Hematopoietic multipotent progenitor cell treated with erythropoietin and hydrocortisone succinate and interleukin-3 and kit ligand, for 4 days (in vitro differentiated cells): ENCODE measurements around the gene CCDC138.

Experiments used
- DNase-seq: peaks from one replicate; pipeline ENCODE4 v3.0.0-alpha.2; 2015

Gene CCDC138

DNA sequence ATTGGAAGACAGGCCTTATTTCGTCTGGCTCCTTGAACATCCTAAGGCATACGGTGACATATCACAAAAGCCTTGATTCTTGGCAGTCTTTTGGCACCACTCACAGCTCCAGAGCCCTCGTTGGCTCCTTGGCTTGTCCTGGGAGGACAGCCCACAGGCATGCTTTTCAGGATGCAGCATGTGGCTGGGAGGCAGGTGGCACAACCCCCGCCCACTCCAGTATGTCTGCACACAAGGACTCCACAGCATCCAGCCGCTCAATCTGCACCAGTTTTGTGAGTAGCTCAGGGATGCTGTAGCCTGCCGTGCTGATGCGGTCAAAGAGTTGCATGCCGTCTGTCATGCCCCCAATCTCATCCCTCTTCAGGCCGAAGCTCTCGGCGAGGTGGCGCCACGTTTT lies 110.2 kb downstream of the CCDC138 start:
- no peak for DNase-seq

DNA sequence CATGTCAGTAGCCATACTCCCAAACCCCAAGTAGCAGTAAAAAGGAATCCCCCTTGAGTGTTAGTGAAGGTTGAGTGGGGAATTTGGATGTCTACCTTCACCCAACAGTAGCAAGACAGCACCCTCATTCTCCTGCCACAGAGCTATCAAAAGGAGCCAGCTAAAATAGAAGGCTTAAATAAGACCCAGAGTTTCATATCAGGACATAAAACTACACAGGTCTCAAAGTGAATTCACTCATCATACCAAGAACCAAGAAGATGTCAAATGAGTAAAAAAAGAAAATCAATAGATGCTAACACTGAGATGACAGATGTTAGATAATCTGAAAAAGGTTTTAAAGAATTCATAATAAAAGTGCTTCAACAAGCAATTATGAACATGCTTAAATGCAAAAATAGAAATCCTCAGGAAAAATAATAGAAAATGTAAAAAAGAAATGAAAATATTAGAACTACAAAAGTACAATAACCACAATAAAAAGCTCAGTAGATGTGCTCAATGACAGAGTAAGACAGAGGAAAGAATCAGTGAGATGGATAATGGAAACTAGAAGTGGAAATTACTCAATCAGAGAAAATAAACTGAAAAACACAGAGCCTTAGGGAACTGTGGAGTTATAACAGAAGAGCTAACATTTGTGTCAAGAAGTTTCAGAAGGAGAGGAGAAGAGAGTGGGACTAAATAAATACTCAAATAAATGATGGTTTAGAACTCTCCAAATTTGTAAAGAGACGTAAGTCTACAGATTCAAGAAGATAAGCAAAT lies 111.9 kb downstream of the CCDC138 start:
- DNase-seq, result no peak

DNA sequence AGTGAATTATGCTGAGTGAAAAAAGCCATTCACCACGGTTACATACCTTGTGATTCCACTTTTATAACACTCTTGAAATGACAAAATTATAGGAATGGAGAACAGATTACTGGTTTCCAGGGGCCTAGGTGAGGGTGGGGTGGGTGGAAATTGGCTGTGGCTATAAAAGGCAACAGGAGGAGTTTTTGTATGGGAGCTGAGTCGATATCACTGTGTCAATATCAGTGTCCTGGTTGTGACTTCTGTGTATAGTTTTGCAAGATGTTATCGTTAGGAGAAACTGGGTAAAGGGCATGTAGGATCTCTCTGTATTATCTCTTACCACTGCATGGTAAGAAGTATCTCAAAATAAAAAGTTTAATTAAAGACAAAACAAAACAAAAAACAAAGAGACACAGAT lies 118.1 kb downstream of the CCDC138 start:
- no peak for DNase-seq

DNA sequence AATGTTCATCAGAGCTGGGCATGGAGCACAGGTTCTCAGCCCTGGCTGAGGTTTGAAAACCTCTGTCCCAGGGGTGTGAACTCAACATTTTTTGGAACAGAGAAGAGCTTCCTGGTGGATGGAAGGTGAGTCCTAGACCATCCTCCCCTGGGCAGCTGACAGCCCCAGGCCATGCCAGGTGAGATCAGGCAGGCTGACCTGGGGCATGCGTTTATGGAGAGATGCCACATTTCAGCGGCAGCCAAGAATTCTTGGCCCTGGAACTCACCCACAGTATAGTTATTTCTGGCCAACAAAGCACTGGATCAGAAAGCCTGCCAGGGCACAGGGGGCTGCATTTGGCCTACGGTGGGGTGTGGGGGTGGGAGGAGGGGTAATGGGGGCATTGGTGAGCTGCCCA lies 118.6 kb downstream of the CCDC138 start:
- DNase-seq, result no peak

DNA sequence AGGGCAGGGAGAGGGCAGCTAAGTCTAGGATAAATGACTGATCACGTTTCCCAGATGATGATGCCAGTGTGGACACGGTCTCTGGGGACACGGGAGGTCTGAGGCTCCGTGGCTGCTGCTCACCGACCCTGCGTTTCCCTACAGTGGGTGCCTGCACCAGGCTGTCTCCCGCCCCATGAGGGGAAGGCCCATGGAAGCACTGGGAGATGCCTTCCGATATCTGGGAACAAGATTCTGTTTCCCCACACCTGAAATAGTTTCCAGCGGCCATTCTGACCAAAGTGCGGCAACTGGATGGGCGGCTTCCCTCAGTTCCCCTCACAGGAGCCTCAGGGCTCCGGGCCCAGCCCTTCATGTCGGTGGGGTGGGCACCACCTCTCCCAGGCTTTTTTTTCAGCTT lies 119.3 kb downstream of the CCDC138 start:
- no peak for DNase-seq

DNA sequence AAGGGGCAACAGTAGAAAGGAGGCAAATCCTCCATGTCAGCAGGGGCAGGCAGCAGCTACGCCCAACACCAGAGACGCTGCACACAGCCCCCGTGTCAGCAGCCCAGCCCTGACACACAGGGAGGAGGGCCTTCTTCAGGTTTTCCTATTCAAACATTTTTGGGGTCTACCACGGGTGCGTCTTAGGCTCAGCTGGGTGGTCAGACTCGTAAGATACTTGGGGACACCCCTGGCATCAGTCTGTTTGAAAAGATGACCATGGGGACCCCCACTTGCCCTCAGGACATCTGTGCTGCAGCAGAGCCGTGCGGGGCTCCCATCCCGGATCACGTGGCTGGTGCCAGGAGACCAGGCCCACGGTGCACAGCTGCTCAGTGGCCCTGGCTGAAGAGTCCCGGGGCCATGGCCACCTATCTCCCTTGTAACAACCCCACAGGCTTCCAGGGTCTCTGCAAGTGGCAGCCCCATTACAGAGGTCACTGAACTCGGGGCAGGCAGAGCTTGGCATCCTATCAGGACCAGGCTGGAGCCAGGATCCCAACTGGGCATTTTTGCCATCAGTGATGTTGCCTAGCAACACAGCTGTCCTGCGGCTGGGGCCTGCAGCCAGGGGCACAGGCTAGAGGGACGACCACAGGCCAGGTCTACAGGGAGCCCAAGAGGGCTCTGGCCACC lies 120.0 kb downstream of the CCDC138 start:
- no peak for DNase-seq

DNA sequence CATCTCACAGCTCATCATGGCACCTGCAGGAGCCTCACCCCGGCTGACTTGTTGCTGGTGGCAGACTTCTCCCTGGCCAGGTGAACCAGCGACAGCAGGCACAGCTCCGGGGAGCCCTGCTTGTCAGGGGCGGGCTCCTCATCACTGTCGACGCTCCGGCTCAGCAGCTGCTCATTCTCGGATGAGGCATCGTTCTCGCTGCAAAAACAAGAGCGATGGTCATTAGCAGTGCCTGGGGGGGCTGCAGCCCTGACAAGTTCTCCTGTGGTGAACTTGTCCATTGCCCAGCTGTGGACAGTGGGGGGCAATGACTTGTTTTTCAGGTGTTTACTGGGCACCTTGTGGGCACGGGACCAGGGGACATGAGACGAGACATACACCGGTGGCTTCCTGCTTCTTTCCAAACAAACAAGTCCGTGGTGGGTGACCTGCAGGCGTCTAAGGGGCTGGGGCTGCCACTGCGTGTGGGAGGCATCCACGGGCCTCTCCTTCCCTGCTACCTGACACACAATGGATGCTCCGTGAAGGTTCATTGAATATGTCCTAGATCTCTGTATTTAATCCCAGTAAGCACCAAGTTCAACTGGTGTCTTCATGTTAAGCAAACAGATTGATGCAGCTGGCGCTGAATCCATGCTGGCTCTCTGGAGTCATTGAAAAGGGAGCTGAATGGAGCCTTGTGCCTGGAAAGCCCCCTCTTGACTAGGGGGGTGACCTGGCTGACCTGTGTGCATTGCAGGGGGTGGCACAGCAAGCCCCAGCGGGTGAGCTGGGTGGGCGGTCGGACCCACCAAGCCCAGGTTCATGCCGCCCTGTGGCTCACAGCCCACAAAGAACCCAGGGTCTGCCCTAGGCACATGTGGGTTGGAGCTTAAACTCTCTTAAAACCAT lies 121.5 kb downstream of the CCDC138 start:
- no peak for DNase-seq

DNA sequence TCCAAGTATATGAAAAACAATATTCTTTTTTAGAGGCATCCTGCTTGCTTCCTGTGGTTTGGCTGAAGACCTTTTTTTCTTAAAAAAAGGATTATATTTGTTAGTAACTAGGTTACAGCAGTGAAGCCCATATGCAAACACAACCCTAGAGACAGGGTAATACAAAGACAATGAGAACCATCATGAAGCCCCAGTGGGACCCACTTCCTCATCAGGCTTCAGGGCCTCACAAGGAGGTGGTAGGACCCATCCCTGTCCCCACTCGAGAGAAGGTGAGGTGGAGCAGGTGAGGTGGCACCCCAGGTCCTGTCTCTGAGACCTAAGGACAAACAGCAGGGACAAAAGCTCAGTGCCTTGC lies 122.1 kb downstream of the CCDC138 start:
- no peak for DNase-seq

DNA sequence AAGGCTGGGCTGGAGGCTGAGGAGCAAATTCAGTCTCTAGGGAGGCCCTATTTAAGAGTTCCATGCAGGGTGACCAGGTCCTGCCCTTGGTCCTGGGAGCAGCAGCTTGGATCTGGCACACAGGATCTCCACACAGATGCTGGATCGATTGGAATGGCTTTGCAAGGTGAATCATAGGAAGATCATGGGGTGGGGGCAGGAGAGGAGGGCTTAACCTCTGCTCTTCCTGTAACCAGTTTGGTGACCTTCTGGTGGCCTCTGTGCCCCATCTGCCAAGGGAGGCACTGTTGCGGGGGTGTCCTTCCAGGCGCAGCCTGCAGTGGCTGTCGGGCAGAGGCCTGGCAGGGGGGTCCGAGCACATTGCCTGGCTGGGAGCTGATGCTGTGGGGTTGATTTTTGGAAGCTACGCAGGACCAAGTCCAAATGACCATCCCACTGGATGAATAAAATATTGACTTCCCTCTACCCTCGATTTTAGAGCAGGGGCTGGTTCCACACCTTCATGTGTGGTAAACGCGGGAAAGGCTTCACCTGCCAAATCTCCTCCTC lies 122.8 kb downstream of the CCDC138 start:
- DNase-seq, result no peak

DNA sequence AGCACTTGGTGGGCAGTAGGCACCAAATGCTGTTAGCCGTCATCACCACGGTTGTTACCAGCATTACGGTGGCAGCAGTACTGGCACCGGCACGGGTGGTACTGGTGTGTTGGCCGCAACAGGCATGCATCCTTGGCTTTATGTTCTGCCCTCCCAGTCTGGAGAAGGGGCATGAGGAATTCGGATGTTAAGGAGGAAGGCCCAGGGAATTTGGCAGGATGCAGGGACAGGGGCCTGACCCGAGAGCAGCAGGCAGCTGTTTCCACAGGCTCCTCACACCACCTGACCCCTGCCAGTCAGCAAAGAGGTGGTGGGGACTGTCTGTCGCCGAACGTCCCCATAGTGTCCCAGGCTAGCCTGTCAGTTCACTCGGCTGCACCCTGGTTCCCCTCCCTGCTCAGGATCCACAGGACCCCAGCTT lies 123.5 kb downstream of the CCDC138 start:
- no peak for DNase-seq

DNA sequence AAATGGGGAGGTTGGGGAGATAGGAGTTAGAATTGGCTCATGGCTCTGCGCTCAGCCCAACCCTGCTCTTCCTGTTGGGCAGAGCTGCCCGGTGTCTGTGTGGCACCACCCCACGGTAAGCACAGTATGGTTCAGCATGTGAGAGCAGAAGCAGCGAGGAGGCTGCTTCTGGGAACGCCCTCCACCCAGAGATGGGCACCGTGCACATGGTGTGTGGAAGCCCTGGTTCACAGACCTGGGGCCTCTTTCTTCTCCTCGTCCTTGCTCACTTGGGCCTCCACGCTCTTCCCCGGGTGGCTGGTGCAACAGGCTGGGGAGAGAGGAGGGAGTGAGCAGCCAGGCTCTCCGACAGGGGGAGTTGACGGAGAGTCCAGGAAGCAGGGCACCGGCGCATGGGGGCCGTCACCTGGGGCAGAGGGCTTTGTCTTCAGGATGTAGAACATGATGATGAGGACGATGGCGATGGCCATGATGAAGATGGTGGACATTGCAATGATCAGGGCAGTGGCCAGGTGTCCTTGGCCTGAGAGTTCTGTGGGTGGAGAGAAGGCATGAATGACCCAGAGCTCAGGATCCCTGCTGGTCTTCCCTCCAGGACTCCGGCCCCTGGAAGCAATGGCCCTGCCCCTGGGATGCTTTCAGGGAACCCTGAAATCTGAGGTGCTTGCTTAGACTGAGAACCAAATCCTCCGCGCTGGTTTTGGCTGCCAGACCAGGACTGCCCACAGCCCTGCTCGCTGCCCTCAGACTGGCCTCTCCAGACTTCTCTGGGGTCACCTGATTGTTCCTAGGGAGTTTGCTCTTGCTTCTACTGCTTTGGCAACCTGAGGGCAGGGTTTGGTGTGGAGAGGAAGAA lies 124.2 kb downstream of the CCDC138 start:
- DNase-seq, result no peak

DNA sequence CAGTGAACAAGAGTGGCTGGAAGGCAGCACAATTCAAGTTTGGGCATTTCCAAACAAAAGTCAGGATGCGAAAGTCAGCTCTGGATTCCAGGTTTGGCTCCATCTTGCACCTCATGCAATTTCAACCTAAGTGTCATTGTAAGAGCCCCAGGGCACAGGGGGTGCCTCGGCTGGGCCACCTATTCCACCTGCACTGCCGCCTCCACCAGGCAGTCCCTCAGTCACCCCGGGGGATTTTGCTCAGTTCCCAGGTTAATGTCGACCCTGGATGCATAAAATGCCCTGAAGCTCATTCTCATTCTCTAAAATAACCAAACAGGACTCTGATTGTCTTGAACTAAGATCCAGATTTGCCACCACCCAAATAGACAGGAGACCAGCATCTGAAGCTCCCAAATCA lies 124.8 kb downstream of the CCDC138 start:
- no peak for DNase-seq

DNA sequence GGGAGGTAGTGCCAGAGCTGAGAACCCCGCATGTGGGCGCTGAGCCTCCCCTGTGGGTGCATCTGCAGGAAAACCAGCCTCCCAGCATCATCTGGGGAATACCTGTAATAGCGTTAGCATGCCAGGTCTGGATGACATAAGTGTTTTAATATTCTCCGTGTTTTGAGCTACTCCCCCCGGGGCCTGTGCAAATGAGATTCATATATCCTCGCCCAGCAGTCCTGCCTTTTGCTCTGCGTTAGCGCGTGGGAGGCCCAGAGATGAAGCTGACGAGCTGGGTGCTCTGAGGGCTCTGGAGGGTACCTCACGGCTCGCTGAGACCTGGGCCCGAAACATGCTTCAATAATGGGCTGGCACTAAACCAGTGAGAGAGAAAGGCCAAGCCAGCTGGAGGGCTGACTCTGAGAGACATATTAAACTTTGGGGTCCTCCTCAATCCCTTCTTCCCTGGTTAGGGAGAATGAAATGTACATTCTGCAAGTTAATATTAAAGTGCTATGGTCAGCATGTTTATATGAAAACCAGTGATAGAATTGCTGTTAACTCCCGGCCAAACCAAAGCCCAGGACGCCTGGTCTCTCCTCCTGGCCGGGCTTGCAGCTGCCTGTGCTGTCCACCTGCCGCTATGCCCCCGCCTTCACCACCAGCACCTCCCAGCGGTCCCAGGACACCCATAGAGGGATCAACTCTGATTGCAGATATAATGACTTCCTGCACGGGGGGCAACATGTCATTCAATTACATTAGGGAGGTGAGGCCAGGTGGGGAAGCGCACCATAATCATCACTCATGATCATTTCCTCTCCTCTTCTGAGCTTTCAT lies 125.4 kb downstream of the CCDC138 start:
- no peak for DNase-seq

DNA sequence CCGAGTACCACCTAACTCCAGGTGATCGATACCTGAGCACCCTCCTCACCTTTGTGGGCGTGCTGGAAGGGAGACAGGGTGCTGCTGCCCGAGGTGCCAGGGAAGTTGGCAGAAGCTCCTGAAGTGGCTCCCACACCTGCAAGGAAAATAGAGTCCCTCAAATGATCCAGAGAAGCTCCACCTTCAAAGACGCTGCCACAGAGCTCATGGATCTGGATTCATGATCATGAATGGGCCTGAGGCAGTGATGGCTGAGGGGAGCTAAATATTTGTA lies 126.0 kb downstream of the CCDC138 start:
- no peak for DNase-seq

DNA sequence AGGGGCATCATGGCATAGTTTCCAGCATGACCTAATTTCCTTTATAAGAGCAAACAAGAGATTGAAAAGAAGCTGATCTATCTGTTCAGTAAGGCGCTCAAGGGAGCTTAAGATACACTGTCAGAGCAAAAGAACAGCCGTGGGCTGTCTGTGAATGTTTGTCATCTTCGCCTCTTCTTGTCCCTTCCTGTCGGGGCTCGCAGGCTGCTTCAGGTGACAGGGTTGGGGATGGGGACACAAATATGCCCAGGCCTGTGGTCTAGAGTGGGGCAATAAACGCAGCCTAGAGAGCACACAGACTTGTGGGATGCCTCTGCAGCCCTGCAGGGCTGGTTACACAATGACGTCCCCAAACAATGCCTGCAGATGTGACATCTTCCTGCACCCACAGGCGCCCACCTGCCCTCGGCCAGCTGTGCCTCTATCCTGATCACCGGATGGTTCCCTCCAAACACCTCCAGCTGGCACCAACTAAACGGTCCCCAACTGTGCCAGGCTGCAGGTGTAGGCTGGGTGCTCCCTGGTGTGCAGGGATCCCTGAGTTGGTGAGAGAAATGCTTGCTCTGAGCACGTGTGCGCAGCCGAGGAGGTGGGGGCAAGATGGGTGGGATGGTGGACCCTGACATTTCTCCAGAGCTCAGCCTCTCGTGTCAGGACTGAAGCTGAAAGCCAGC lies 129.7 kb downstream of the CCDC138 start:
- DNase-seq, result peak; percentile 3

DNA sequence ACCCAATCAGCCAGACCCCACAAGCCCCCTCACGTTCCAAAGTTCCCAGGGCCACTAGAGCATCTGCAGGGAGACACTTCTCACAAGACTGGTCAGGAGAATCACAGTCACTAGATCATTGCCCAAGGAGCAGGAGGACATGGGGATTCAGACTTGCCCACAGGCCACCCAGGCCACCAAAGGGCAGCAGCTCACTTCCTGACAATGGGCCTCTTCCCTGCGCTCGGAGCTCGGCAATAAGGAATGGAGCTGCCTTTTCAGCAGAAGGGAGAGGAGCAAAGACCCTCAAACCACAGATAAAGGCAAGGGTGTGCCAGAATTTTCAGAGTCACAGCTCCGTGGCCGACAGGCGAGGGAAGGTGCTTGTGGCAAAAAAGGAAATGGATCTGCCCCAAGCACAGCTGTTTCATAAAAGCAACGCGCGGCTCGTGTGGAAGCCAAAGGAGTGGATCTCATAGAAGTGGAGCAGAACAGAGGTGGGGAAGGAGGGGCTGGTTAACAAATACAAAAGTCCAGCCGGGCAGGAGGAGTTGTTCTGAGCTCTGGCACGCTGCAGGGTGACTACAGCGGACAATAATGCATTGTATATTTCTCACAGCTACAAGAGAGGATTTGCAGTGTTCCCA lies 130.3 kb downstream of the CCDC138 start:
- no peak for DNase-seq

DNA sequence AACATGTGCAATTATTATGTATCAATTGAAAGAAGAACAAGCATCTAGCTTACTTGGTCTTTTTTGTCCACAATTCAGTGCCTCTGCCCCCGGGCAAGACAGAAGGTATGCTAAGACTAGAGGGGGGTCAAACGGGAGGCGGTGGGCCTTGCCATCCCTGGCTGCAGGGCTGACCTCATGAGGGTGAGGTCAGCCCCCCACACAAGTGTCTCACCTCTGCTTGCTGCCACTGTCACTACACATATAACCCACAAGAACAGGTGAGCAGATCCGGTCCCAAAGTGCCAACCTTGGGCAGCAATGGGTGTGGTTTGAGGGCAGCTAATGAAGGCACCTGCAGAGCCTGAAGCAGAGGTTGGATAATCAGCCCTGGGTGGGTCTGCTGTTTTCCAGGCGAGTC lies 131.0 kb downstream of the CCDC138 start:
- DNase-seq, result no peak

DNA sequence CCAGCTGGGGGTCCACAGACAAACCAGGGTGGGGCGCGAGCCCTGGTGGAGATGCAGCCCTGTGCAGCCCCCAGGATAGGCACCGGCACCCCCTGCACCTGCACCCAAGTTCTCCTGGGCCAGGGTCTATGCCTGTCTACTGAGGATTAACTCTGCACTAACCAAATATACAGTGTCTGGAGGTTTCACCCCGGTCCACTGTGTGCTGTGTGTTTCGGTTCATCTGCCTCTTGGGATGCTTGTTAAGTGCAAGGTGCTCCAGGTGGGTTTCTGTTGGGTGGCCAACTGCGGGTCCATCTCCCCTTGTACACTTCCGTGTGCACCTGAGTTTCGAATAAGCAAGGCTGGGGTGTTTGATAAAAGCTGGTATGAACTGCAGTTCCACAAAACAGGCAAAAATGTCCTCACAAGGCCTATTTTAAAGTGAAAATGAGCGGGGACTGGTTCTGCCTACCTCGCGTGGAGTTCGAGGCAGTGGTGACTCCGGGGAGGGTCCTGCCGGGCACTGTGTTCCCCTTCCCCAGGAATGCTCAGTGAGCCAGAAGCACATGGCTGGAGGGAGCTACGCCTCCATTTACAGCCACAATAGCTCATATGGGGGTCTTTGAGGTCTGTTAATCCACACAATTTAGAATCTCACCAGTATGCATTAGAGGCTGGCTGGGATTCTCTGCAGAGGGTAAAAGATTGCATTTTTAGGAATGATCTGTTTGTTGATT lies 131.7 kb downstream of the CCDC138 start:
- DNase-seq, result no peak

DNA sequence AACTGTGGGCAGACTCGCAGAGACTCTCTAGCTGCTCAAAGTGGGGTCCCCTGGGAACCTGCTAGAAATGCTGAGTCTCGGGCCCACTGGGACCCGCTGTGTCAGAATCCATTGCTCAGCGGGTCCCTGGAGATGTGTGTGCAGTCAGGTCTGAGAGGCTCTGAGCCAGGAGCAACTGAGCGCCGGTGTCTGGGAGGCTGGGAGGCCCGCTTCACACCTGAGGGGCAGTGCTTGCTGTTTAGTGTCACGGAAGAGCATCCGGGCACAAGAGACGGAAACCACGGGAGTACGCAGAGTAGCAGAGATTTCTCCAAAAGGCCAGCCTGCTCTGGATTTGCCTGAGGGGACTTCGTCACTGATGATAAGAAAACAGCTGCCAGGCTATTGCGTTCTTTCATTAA lies 132.4 kb downstream of the CCDC138 start:
- DNase-seq, result no peak
